GM21723 (cell line): ENCODE results near the gene RNU6-7.

Source experiments
- ATAC-seq: cut with Tn5 transposase; IDR thresholded peaks from one replicate; pipeline ENCODE4 v1.9.1; 2021; ENCODE audit warnings: mild to moderate bottlenecking, moderate library complexity; ENCODE audit not compliant: unreplicated experiment

The RNU6-7 gene

GRCh38 chr14:32201816-32202490, at the start of gene RNU6-7:
RNU6-7 (plus strand) TSS chr14:32202045.
- ATAC-seq, result no peak

GRCh38 chr14:32166029-32166428, 35.8 kb upstream of the RNU6-7 start:
- ATAC-seq, result no peak

GRCh38 chr14:32166924-32167323, 34.9 kb upstream of the RNU6-7 start:
- ATAC-seq, result no peak

DNA sequence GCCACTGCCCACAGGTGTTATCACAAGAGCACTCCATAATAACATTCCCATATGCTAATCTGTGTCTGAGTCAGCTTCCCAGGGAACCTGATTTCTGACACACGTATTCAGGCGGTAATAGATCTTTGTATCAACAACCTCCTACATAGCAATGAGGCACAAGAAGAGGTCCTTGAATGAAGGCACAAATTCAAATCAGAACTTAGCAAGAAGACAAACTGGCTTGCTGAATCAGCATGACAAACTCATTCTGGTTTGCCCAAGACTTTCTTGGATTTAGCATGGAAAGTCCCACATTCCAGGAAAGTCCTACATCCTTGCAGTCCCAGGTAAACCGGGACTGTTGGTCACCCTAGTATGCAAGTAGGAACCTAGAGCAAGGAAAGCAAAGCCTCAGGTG, 33.9 kb upstream of the RNU6-7 start:
- ATAC-seq, result no peak

DNA sequence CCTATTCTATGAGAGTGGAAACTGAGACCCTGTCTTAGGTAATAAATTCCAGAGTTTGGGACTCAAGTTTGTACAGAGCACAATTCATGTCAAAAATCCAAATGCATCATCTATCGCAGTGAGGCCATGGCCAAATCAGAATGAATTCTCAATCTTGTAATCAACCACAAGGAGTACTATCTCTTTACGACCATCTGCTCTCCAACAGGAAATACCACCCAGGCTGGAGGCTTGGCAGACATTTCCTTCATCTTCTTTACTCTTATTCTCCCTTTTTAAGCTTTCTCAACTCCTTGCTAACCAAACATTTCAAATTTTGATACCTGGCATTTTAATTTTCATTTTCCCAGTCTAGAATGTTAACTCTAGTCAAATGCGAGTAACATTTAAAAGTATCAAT, 32.7 kb upstream of the RNU6-7 start:
- ATAC-seq, result no peak

DNA sequence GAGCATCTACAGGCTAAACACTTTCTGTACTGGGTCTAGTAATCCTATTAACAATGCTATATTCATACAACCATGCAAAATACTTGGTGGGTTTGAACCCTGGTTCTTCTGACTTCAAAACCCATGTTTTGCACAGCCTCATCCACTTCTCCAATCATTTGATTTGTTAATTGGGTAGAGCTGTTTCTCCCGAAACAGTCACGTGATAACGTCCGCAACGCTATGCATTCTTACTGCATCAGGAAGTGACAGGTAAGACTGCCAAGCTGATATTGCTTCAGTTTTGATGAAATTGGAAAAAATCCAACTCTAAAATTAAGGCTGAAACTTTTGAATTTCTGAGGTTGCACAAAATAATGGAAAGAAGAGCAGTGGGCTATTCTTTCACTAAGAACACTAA, 30.4 kb upstream of the RNU6-7 start:
- ATAC-seq, result no peak

GRCh38 chr14:32183151-32184058, 18.4 kb upstream of the RNU6-7 start:
- no peak for ATAC-seq

GRCh38 chr14:32185097-32185496, 16.7 kb upstream of the RNU6-7 start:
- ATAC-seq, result no peak

DNA sequence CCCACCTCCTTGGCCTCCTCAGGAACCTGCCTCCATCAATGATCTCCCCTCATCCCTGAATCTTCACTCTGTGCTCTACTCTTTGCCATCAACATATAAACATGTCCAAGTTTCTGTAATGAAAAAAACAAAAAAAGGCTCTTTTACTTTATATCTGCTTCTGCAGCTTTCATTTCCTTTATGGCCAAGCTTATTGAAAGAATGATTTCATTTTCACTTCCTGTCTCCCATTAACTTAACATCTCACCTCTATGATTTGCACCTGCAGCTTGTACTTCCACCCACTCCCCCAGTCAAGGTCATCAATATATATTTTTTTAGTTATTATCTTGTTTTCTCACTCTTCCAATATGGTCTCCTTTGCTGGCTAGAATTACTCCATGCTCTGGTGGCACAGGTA, 15.6 kb upstream of the RNU6-7 start:
- ATAC-seq, result peak; percentile 66

- no peak for ATAC-seq
Measured at GRCh38 chr14:32189811-32190210, 12.0 kb upstream of the RNU6-7 start.

DNA sequence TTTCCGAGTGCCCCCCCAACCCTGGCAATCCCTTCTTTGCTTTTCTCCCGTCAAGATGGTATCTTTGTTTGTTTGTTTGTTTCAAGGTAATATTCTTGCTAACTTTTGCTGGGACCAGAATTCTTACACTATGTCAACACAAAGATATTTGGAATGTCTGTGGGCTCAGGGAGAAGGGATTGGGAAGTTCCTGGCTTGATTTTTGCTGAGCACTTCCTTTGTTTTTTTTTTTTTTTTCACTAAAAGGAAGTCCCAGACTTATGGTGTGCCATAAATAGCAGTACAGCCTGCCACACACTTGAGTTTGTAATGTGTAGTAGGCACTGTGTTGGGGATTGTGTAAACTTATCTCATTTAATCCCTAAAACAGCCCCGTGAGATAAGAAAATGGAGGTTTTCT, 11.2 kb upstream of the RNU6-7 start:
- ATAC-seq, result no peak

DNA sequence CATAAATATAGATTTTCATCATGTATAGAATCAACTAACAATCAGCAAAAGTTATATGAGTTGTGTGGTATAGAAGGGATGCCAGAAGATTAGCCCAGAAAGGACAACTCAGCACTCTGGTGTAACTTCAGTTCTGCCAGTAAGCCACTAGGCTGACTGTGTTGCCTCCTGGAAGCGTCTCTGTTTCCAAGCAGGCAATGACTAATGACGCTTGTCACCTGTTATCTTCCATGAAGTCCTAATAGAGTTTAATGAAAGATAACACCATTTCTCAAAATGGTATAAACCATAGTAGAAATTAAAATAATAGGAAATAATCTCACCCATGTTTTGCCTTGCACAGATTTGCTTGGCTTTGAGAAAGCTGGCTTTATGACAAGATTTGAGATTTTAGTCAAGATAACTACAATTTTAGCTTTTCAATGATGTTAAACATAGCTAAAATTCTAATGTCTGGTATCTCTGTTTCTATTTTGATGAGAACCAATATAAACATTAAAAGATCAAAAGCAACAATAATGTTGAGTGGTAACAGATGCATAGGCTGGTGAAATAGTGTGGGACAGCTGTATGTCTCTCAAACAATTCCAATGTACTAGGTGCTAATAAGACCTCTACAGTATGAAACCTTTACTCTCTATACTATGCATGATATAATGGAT, 9.0 kb upstream of the RNU6-7 start:
- ATAC-seq, result no peak

GRCh38 chr14:32193532-32193931, 8.3 kb upstream of the RNU6-7 start:
- no peak for ATAC-seq

DNA sequence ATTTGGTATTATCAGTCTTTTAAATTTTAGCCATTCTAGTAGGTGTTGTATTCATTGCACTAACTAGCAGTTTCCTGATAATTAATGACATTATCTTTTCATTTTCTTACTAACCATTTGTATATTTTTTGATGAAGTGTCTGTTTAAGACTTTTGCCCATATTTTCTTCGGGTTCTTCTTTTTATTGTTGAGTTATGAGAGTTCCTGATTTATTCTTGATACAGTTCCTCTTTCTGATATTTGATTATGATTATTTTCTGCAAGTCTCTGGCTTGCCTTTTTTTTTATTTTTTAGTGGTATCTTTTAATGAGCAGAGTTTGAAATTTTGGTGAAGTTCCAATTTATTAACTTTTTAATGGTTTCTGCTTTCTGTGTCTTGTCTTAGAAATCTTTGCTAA, 6.2 kb upstream of the RNU6-7 start:
- no peak for ATAC-seq

DNA sequence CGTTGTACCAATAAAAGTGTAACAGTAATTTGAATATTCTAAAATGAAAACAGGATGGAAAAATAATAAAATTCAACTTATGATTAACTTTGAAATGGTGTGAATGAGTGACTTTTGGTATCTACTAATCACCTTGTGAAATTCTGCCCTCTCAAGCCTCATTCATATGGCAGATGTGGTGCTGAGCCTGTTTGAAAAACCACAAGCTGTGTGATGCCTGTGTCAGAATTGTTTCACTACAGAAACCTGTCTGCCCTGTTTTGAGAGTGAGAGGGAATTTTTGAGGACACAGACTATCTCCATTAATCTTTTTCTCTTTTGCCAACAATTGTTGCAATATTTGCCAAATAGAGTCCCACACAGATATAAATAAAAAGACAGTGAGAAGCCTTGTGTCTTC, 3.9 kb upstream of the RNU6-7 start:
- ATAC-seq, result peak; percentile 30

DNA sequence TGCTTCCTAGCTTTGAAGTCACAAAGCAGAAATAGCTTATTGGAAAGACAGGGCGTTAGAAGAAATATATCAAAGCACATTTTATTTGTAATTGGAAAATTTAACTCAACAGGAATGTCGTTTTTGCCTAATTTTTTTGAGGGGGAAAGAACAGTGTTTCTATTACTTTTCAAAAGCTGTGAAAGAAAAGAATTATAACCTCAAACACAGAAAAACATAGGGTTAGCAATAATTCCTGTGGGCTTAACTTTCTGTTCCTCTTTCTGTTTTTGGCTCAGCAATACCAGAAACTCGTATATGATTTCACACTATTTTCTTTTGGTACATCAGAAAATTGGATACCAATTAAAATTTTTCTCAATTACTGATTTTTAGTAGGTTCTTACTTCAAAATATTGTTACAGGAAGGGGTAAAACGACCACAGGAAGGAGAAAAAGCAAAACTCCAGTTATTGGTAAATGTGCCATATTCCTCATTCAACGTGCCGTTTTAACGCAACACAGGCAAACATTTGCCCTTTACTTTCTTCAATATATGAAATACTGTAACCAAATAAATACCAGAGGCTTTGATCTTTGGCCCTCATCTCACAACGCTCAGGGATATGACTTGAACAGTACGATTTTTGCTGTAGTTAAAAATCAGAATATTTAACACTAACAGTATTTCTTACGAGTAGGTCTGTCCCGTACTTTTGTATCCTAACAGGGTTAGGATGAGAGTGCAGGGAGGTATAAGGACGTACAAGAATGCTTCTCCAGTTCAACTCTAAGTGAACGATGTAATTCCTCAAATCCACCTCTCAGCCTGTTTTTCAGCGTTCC, 1.3 kb upstream of the RNU6-7 start:
- ATAC-seq, result peak; percentile 32

- ATAC-seq, result peak; percentile 66
Measured at GRCh38 chr14:32201193-32201815, 541 bp upstream of the RNU6-7 start.

- no peak for ATAC-seq
Measured at GRCh38 chr14:32202491-32202997, 699 bp downstream of the RNU6-7 start.

GRCh38 chr14:32202998-32203882, 1.4 kb downstream of the RNU6-7 start, which contains the start of gene RNU6-8:
RNU6-8 (minus strand) TSS chr14:32203269.
- peak; percentile 59 for ATAC-seq
